T-helper 2 cell treated with Interferon-gamma antibody and Interleukin-4, amounts not matched to agents 100 ng/mL and 5 ng/mL, for 36 hours (primary cell): Measurements from ENCODE around the gene FLT1. TPM values are rescaled to one million over a fixed set of nuclear protein-coding genes. Genes with fewer than 3 reads are reported as not detected.

Source experiments
- intact Hi-C: fragments of 100-400 bp; cut with micrococcal nuclease; formaldehyde crosslinking; loops from one replicate; pipeline ENCODE4 v1.15.1; 2023
- total RNA-seq: library from RNA; stranded (reverse); gene quantifications from 2 replicates; pipeline ENCODE4 v1.2.3, GENCODE V29; 2022

The FLT1 gene
- total RNA-seq, 1 donor from 2014 or later, result 0.82 TPM

DNA sequence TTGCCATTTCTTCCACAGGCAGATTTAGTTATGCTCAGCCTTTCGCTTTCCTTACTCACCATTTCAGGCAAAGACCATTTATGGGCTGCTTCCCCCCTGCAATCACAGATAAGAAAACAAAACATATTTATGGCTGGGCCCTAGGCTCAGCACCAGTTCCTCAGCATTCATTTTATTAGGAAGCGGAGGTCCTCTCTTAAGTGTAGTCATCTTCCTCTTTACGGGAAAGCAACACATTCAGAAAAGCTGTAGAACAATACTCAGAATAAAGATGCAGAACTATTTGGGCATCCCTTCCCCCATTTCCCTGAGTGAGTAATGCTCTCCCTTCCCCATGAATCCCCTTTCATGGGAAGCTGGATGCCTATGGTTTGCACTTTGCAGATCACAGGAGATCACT is 27.9 kb downstream of the FLT1 start:
- intact Hi-C loops, result no loop called here

DNA sequence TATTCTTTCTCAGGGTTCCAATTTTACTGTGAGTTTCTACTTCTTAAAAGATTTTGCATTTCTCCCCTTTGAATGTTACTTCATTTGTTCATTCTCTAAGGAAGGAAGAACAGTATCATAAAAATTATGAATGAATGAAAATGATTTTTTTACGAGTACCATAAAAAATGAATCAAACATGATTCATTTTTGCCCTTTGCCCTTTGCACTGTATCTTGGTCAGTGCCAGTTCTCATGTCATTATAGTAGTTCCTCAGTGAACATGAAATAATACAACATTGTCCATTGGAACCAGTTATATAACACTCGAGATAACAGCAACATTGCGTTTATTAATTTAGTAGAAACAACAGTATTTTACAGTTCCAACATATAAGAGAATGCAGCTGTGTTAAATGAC is 28.8 kb downstream of the FLT1 start:
- intact Hi-C loops, result no loop called here

DNA sequence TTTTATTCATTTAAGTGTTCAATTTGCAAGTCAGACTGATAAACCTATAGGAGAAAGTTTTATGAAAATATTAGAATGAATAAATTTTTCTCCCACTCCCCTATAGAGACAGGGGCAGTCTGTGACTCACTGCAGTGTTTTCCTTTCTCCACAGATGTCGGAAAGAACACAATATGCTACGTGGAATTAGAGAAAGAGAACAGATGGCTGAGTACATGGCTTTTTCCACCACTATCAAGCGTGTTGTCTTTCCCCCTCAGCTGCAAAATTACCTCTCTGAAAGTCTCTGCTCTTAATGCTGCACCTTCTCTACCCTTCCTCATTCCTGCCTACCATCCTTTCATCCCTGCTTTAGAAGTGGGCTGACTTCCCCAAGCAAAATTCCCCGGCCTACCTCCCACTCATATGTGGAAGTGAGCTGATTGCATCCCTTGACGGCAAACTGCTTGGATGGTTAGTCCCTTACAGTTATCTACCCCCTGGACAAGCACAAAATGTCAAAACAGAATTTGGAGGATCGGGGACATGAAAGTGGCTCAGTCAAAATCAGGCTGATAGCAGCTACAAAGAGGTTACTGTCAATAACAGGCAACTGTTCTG is 30.0 kb downstream of the FLT1 start:
- intact Hi-C loops, result no loop called here

DNA sequence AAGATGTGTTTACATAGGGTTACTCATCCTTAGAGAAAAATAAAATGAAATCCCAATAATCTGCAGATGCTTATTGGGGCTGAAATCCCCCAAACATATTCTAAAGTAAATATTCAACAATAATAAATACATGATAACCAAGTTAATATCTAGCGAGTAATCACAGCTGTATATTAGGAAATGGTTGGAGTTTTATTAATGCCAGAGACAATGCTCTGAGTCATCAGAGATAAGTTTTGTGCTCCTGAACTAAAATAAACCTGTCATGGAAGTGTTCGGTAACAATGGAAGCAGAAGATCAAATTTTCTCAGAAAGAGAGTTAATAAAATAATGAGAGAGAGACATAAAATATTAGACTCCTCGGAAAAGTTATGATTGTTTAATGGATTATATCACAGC is 31.4 kb downstream of the FLT1 start:
- intact Hi-C loops, result no loop called here

DNA sequence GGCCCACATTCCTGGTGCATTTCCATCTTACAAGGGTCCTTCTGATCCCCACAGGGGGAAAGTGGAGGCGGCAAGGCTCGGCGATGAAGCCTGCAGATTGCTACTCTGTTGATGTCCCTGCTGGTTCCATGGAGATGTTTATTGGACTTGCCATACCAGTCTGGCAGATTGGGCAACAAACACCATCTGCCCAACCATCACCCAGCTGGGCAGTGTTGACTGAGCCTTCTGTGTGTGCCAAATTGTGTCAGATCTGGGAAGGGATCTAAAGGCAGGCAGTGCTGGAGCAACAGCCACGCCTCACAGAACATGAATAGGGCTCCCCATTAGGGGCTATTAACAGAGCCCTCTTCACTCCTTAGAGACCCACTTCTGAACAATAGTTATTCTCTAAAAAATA is 35.0 kb downstream of the FLT1 start:
- intact Hi-C loops, result no loop called here

DNA sequence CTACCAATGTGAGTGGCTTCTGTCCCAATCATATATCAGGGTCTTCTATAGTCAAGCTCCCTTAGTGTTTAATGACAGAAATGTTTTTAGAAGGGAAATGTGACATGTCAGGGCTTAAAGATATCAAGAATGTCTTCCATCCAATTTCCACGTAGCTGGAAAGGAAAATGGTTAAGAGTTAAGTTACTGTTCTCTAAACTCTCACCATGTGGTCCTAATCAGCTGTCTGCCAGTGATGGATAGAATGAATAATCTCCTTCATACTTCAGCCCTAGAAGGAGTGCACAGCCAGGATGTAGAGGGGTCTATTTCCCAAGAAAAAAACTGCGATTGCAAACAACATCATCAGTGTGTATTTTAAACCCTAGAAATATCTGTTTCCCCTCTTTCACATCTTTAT is 36.3 kb downstream of the FLT1 start:
- intact Hi-C loops, result no loop called here

DNA sequence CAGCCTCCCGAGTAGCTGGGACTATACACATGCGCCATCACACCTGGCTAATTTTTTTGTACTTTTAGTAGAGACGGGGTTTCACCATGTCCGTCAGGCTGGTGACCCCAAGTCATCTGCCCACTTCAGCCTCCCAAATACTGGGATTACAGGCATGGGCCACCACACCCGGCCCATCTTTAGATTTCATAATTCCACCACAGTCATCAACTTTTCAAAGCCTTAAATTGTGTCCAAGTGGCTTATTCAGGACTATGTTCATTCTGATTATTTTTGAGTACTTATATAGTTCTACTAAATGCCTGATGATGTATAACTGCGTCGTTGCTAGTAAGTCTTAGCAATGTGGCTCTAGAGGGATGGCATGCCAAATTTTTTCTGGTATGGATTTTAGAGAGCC is 36.9 kb downstream of the FLT1 start:
- intact Hi-C loops, result no loop called here

DNA sequence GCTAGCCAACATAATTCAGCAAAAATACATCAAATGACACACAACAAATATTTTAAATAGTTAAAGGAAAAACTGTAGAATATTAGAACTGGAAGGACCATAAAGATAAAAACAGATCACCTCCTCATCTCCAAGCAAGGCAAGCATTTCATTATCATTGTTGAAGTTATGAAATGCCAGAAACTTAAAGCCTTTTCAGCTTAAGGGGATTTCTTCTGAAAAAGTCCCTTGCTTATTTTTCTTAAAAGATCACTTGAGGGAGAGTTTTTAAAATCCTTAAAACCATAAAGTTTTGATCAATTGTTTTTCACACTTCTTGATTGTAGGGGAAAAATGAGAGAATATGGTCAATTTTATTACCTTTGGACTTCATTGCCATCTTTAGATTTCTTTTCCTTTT is 37.4 kb downstream of the FLT1 start:
- intact Hi-C loops, result no loop called here

DNA sequence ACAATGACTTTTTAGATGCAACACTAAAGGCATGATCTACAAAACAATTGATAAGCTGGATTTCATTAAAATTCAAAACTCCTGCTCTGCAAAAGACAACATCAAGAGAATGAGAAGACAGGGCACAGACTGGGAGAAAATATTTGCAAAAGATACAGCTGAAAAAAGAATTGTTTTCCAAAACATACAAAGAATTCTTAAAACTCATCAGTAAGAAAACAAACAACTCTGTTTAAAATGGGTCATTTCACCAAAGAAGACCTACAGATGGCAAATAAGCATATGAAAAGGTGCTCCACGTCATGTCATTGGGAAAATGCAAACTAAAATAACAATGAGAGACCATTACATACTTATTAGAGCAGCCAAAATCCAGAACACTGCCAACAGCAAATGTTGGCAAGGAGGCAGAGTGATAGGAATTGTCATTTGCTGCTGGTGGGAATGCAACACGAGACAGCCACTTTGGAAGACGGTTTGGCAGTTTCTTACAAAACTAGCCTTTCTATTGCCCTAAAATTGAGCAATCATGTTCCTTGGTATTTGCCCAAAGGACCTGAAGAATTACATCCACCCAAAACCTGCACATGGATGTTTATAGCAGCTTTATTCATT is 39.2 kb downstream of the FLT1 start:
- intact Hi-C loops, result no loop called here

DNA sequence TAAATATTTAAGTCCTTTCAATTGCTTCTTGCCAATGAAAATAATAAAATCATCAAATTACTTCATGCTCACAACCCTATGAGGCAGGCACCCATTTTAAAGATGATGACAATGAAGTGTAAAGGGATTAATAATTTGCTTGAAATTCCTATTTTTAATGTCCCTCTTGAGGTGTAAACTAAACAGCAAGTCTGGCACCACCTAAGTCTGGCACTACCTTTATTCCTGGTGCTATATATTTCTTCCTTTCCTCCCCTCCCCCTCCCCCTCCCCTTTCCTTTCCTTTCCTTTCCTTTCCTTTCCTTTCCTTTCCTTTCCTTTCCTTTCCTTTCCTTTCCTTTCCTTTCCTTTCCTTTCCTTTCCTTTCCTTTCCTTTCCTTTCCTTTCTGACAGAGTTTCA is 42.2 kb downstream of the FLT1 start:
- intact Hi-C loops, result no loop called here

DNA sequence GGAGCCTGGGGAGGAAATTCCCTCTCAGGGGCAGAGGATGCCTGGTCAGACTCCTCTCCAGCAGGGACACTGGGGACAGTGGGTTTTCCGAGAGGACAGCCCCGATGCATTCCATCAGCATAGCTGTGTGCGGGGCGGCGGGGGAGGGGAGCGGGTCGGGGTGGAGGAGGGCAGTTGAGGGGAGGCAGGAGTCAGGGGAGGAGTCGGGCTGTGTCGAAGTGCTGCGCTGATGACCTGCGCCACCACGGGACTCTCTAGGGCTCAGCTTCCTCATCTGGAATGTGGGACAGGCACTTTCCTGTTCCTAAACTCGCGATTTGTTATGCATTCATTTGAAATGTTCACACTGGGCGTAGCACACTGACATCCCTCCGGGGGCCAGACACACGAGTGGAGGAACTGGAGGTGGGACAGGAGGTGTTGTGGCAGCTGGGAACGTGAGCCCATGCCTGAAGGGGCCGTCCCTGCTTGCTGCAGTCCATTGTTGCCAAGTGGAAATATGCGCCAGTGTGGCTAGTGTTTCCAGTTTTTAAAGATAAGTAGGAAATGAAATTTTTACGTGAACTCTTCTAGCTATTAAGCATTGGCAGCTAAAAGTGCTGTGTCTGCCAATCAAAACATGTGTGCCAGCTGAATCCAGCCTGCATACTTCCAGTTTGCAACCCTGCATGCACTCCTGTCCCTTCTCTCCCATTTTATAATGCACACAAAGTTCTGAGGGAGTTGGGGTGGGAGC is 43.3 kb downstream of the FLT1 start:
- intact Hi-C loops, result no loop called here

DNA sequence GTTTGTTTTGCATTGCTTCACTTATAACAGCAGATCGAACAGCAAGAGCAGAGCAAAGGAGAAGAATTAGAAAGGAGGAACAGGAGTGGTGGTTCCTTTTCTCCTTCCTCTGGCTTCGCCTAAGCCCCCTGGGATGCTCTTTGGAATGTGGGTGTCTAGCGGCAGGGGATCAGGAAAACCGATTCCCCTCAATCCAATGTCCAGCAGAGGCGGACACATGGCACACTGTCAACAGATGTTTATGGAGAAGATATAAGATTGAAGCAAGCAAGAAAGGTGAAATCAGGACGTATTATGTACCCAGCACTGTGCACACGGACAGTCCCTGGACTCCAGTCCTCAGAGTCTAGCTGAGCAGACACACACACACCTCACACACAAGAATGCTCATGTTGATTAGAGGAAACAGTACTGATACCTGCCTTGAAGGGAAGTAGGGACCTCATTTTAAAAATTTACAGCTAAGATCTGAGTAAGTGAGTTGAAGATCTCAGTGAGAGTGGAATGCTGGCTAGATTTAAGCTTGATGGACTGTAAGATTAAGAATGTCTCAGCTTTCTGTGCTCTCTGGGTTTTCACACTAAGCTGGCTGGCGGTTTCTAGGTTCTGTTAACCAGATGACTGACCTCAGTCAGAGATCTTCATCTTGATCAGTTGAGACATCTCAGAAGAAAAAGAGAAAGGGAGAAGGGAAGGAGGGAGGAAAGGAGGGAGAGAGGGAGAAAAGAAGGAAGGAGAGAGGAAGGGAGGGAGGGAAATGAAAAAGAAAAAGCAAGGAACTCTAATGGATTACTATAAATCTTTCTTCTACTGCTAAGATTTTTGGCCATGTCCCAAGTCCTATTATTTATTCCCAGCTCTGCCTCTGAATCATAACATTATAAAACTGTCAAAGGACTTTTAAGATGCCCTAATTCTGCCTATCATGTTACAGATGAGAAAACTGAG is 44.8 kb downstream of the FLT1 start:
- intact Hi-C loops, result no loop called here

DNA sequence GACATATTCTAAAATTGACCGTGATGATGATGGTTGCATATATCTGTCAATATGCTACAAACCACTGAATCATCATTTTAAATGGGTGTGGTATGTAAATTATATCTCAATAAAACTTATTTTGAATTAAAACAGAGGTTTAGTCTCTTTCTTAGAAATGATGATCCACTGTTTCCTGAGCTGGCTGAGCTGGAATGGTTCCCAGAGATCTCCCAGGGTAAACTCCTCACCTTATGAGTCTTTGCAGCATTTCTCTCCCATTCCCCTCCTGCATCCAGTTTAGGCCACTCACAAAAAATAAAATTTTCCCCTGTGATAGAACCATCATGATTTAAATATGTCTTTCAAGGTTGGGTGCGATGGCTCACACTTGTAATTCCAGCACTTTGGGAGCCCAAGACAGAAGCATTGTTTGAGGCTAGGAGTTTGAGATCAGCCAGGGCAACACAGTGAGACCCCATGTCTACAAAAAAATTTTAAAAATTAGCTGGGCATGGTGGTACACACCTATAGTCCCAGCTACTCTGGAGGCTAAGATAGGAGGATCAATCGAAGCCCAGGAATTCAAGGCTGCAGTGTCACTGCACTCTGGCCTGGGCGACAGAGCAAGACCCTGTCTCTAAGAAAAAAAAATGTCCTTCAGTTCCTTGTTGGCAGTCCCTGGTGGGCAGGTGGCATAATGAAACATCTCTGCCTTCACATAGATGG is 46.1 kb downstream of the FLT1 start:
- intact Hi-C loops, result no loop called here

DNA sequence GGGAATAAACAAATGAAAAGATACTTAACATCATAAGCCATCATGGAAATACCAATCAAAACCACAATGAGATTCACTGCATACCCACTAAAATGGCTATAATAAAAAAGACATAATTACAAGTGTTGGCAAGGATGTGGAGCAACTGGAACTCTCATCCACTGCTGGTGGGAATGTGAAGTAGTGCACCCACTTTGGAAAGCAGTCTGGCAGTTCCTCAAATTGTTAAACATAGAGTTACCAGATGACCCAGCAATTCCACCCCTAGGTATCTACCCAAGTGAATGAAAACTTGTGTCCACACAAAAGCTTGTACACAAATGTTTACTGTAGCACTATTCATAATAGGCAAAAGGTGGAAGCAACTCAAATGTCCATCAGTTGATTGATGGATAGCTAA is 46.9 kb downstream of the FLT1 start:
- intact Hi-C loops, result no loop called here

DNA sequence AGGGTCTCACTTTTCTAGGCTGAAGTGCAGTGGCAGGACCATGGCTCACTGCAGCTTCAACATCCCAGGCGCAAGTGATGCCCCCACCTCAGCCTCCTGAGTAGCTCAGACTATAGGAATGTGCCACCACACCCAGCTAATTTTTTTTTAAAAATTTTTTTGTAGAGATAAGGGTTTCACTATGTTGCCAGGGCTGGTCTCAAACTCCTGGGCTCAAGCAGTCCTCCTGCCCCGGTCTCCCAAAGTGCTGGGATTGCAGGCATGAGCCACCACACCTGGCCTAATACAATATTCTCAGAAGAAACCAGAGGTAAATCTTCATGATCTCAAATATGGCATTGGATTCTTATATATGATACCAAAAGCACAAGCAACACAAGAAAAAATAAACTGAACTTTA is 47.7 kb downstream of the FLT1 start:
- intact Hi-C loops, result no loop called here

DNA sequence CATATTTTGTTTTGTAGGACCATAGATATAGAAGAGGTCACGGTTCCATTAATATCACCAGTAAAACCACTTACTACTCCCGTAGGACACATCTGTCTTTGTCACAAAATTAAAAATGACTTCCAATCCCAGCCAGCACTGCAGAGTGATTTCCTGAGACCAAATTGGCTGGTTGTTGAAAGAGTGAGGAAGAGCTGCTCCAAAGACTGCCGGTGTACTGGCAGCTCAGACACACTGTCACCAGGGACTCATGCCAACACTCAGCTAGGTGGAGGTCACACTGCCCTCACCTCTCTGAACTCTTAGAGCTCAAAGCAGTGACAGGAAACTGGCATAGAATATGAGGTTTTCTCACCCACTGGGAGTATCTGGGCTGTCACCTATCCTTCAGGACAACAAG is 52.1 kb downstream of the FLT1 start:
- intact Hi-C loops, result no loop called here

DNA sequence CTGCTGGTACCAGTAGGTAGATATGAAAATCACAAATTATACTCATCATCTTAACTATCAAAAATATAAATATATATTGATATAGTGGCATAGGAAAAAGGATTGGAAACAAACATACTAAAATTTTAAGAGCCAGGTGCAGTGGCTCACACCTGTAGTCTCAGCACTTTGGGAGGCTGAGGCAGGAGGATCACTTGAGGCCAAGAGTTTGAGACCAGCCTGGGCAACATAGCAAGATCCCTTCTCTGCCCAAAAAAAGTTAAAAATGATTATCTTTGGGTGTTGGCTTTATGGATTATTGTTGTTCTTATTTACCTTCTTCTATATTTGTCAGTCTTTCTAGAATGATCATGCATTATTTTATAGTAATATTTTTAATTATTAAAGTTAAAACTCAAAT is 53.4 kb downstream of the FLT1 start:
- intact Hi-C loops, result no loop called here

DNA sequence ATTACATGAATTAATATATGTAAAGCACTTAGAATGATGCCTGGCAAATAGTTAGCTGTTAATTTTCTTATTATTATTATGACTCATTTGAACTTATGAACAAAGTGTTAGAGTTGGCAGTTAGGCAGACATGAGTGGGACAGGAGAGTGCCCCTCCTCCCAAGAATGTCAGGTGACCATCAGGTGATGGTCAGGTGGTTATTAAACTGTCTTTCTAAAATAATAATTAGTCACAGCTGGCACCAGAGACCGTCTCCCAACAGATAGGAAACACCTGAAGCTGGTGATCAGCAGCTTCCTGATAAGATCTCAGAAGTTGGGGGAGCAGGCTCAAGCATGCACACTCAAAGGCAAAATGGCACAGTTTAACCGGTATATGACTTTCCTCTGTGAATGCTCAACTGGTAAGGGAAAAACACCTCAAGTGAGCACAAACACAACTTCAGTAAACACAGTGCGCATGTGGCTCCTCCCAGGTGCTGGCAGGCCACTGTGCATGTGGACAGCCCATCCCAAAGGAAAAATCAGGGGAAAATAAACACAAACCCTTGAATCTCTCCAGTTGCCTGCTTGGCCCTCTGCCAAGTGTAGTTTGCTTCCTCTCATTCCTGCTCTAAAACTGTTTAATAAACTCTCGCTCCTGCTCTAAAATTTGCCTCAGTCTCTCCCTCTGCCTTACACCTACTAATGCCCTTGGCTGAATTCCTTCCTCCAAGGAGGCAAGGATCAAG is 54.0 kb downstream of the FLT1 start:
- intact Hi-C loops, result no loop called here

DNA sequence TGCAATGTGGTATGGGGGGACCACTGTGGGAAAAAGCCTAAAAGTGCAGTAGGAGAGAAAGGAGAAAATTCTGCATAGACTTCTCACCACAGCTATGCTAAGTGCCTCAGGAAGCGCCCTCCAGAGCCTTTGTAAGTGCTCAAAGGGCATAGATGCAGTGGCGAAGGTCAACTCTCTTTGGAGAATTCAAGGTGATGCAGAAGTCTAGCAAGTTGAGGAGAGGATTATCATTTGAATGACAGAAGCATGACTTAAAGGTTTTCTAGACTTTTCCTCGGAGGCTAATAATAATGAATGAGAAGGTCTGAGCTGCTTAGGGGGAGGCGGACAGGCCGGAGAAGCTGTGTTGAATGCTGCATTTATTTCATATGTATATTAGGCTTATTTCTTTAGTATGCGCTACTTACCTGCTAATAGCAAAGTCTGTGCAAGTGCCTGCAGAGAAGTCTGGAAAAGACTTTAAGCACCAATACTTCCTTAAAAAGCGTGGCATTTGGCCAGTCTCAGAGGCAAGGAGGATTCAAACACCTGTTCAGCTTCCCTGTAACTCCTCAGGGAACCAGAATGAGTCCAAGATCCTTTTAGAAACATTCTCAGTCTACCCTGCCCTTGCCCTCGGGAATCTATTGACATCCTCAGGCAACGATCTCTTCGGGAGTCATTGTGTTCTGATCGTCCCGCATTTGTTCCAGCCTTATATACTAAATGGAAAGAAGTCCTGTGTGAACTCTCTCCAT is 56.2 kb downstream of the FLT1 start:
- intact Hi-C loops, result no loop called here

DNA sequence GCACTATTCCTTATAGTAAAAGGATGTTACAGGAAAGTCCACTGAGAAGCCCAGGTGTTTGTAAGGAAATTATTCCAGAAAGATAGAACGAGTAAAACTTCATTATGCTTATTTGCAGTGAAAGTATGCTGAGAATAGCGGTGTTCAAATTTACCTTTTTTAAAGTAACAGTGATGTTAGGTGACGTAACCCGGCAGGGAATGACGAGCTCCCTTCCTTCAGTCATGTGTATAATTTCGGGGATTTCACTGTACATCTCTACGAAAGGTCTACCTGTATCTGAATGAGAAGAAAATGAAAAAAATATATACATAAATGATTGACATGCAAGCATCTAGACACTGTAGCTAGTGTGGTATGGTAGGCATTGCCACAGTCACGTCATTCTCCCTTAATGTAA is 56.9 kb downstream of the FLT1 start:
- intact Hi-C loops, result no loop called here
